EH (cell line): ENCODE results near the gene RPL7L1.

ENCODE experiments used
- DNase-seq: peaks from one replicate; pipeline ENCODE4 v3.0.0-alpha.2; 2015; ENCODE audit warnings: low read depth

Gene RPL7L1

GRCh38 chr6:42933205-42933604 is 53.8 kb downstream of the RPL7L1 start:
- DNase-seq, result no peak

GRCh38 chr6:42935322-42935721 is 55.9 kb downstream of the RPL7L1 start:
- DNase-seq, result no peak

- no peak for DNase-seq
Observed at GRCh38 chr6:42936398-42936797, 57.0 kb downstream of the RPL7L1 start.

GRCh38 chr6:42937548-42938427 is 58.4 kb downstream of the RPL7L1 start:
- no peak for DNase-seq

- no peak for DNase-seq
Observed at GRCh38 chr6:42938428-42938796, 59.0 kb downstream of the RPL7L1 start.

- no peak for DNase-seq
Observed at GRCh38 chr6:42938987-42939809, 59.8 kb downstream of the RPL7L1 start.
